Islet of Langerhans (tissue), 1 donor: Measurements from ENCODE around the gene C16orf46.
"Not testable (repeated sequence)": the region's sequence is repeated elsewhere in the genome, so short reads cannot be mapped to it uniquely, and the experiment has no call there.

Experiments
- FAIRE-seq: peaks from one replicate; lab custom pipeline; 2011; peaks lifted over from hg19 to GRCh38; lab: Jason Lieb, UNC

The C16orf46 gene

DNA sequence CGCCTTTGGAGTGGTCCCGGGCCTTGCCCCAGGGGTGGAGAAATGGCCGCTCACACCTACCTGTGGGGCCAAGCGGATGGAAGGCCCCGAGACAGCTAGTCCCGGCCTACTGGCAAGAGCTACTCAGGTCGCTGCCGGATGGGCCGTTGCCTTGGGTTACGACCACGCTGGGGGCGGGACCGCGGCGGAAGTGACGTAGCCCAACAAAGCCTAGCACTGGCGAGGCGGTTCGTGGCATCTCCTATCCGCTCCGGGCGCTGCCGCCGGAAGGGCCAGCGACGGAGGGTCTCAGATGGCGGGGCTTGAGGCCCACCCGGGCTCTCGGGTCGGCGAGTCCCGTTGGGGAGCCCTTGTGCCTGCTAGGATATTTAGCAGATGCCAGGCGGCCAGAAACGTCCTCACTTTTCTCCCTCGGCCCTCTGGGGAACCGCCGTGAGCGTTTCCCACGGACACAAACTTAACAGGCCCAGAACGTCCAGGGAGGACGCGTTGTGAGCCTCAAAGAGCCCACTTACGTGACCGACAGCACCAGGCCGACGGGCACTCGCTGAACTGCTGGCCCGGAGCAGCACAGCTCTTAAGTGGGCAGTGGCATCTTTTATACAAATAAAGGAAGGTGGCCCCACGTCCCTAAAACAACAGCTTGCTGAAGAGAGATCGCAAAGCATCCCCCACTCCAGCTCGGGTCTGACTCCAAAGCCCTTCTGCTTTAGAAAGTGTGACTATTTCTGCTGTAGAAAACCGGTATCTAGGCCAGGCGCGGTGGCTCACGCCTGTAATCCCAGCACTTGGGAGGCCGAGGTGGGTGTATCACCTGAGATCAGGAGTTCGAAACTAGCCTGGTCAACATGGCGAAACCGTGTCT is at the start of gene C16orf46:
Gene C16orf46, minus strand, starts transcription at position 163 of the 865 bp plus-strand sequence. CDS start 13,283 bp downstream, outside the sequence.
- no peak for FAIRE-seq

DNA sequence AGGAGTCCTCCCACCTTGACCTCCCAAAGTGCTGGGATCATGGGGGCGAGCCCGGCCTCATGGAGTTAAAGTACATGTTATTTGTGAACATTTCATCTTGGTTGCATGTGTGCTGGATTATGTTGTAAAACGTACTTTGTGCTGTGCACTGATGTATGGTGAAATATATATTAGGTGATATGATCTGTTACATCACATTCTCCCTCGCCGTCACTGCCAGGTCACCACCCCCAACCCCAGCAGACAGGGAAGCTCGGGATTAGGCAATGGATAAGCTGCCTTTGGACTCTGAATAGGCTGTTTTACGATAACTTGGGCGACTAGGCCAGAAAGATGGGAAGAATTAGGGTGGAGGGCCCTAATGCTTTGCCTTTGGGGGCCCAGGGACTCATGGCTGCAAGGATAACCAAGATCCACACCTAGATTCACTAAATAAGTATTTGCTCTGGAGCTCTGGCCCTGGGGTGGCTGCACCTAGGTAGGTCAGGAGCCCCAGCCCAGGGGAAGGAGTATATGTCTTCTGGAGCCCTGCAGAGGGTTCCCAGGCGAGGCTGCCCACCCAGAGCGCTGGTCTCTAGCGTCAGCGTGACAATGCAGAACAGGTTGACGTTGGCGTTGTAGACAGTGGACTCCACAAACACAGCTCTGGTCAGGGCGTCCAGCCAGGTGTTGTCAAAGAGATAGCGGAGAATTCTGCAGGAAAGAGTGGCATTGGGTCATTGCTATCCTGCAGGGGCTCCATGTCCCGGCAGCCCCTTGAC is 46.2 kb upstream of the C16orf46 start:
- no peak for FAIRE-seq

DNA sequence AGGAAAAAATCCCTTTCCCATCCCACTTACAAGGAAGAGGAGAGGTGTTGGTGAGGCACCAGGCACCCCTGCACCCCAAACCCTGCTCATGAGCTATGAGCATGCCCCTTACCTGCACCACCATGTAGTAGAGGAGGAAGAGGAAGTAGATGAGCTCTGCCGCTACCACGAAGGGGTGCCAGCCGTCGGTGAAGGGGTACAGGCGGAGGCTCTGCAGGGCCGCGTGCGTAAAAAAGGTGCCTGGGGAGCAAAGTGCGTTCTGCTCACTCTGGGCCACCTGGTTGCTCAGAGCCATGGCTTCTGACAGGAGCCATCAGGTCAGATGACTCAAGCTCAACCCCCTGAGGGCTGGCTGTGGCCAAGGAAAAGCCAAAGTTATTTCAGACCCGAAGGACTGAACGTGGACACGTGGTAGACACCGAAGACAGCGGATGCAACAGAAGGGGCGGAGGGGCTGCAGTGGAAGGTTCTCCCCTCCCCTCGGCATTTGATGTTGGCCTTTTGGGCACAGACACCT is 44.5 kb upstream of the C16orf46 start:
- no peak for FAIRE-seq

DNA sequence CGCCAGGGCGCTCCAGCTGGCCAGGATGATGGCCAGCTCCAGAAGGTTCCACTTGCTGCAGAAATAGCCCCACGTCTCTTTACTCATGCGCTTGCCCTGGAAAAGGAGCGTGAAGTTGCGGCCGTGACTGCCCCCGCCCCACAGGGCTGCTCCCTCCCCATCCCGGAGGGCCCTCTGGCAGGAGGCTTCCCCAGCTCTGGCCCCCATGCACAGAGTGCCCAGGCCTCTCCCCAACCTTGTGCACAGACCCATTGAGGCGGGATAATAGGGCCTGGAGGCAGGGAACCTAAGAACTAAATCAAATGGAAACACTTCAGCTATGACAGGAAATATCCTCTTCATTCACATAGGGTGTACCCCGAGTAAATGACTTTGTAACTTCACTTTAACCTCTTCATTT is 40.4 kb upstream of the C16orf46 start:
- FAIRE-seq = no peak

DNA sequence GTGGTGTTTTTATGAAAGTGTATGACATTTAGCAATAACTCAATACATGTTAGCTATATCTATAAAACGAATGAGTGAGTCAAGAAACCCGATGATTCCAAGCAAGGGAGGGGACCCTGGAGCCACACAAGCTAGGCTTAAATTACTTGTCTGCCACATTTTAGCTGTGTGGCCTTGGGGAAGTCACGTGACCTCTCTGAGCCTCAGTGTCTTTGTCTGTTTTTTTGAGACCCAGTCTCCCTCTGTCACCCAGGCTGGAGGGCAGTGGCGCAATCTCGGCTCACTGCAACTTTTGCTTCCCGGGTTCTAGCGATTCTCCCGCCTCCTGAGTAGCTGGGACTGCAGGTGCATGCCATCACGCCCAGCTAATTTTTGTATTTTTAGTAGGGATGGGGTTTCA is 39.2 kb upstream of the C16orf46 start:
- no peak for FAIRE-seq

- no peak for FAIRE-seq
These were observed 35.4 kb upstream of the C16orf46 start for GRCh38 chr16:81112453-81112852.

GRCh38 chr16:81109274-81109673 is 32.2 kb upstream of the C16orf46 start:
- FAIRE-seq = not testable (repeated sequence)

GRCh38 chr16:81107511-81107910 is 30.5 kb upstream of the C16orf46 start:
- FAIRE-seq = no peak

- FAIRE-seq = no peak
These were observed 29.9 kb upstream of the C16orf46 start for GRCh38 chr16:81106826-81107503.

DNA sequence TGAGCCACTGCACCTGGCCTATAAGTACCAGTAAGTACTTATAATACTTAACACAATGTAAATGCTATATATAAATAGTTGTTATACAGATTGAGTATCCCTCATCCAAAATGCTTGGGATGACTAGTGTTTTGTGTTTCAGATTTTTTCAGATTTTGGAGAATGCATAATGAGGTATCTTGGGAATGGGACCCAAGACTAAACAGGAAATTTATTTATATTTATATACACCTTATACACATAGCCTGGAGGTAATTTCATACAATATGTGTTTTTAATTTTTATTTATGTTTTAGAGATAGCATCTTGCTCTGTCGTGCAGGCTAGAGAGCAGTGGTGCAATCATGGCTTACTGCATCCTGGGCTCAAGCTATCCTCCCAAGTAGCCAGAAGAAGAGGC is 28.9 kb upstream of the C16orf46 start:
- FAIRE-seq = no peak

- FAIRE-seq = no peak
These were observed 24.7 kb upstream of the C16orf46 start for GRCh38 chr16:81101702-81102101.

DNA sequence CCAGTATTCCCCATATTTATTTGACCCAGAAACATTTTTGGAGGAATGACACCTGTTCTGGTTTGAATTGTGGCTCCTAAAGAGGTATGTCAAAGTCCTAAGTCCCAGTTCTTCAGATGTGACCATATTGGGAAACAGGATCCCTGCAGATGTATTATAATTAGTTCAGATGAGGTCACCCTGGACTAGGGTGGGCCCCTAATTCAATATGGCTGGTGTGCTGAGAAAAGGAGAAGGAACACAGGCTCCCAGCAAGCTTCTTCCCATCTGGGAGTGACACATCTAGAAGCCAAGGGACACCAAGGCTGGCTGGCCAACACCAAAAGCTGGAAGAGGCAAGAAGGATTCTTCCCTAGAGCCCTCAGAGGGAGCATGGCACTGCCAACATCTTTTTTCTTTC is 22.9 kb upstream of the C16orf46 start:
- no peak for FAIRE-seq

- no peak for FAIRE-seq
These were observed 20.2 kb upstream of the C16orf46 start for GRCh38 chr16:81097230-81097629.

- no peak for FAIRE-seq
These were observed 19.7 kb upstream of the C16orf46 start for GRCh38 chr16:81096715-81097208.

- FAIRE-seq = peak; percentile 78
These were observed 19.1 kb upstream of the C16orf46 start, which contains the start of gene GCSH for GRCh38 chr16:81095953-81096714. Gene GCSH, minus strand, starts transcription at chr16:81096395. Its CDS starts 117 bp downstream, at chr16:81096278.

DNA sequence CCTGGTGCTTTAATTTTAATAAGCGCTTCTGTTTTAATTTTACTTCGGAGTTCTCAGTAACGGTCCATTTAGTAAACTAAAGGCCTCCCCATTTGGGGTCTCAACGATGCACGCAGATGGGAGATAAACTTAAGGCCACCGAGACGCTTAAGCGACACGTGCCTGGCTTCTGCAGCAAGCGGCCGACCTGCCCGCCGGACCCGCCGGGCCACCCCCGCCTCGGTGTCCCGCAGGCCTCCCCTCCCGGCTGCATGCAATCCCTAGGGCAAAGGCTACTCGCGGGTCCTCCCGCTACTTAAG is 18.6 kb upstream of the C16orf46 start:
- FAIRE-seq = no peak

GRCh38 chr16:81094771-81095251 is 17.8 kb upstream of the C16orf46 start:
- FAIRE-seq = no peak

DNA sequence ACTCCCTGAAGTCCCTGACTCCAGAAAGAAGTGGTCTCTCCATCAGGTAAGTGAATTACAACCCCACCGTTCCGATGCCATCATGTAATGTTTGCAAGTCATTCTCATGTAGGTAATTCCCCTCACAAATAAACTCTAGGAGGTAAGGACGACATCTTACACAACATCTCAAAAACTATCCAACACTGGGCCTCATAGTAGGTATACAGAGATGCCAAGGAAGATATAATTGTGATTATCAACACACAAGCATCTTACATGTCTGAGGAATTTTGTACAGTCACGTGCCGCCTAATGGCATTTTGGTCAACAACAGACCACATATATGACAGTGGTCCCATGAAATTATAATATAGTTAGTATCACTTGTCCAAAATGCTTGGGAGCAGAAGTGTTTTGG is 11.8 kb upstream of the C16orf46 start:
- FAIRE-seq = no peak

DNA sequence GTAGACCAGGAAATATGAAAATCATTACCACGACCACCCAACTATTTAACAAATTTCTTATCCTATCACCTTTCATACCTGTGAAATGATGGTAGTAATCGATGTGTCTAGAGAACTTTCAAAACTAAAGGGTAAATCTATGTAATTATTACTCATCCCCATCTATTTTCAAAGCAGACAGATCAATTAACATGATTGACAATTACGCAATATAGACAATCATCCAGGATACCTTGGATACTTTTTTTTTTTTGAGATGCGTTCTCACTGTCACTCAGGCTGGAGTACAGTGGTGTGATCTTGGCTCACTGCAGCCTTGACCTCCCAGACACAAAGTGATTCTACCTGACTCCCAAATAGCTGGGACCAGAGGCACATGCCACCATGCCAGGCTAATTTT is 4.0 kb upstream of the C16orf46 start:
- no peak for FAIRE-seq

- no peak for FAIRE-seq
These were observed 3.2 kb upstream of the C16orf46 start for GRCh38 chr16:81080233-81080632.

- no peak for FAIRE-seq
These were observed 417 bp downstream of the C16orf46 start for GRCh38 chr16:81076566-81077075.
